HL-60 (cell line): ENCODE measurements around the gene SOAT2.
"Not testable (repeated sequence)": the region's sequence is repeated elsewhere in the genome, so short reads cannot be mapped to it uniquely, and the experiment has no call there.

Experiments
- DNase-seq, 2 experiments: peaks; one replicate each; pipeline ENCODE4 v3.0.0-alpha.2; 2010 to 2020; ENCODE audit warnings: low read depth in 1 of 2, low spot score in 1 of 2
- H3K27ac ChIP-seq: fragments of 250-450 bp; sonication (Bioruptor Pico); replicated peaks from 2 replicates; pipeline ENCODE4 v1.5.1; 2020; ENCODE audit warnings: mild to moderate bottlenecking, moderate library complexity
- H3K27me3 ChIP-seq: fragments of 250-450 bp; sonication (Bioruptor Pico); 2 replicates; pipeline ENCODE4 v1.5.1; 2021; ENCODE audit warnings: mild to moderate bottlenecking, moderate library complexity; ENCODE audit not compliant: insufficient read depth, poor library complexity, severe bottlenecking
- H3K4me3 ChIP-seq: replicated peaks from 2 replicates; pipeline ENCODE4 v1.5.1; 2011; ENCODE audit warnings: mild to moderate bottlenecking, control low read depth, low read length; ENCODE audit not compliant: insufficient read depth
- CTCF ChIP-seq: IDR thresholded peaks from one replicate; pipeline ENCODE4 v1.5.1; 2011; ENCODE audit warnings: low read length, control low read depth, inconsistent platforms; ENCODE audit not compliant: insufficient read depth
- GABPA ChIP-seq: IDR thresholded peaks from 2 replicates; pipeline ENCODE4 v1.6.1; 2012; ENCODE audit warnings: low read depth
- POLR2AphosphoS5 ChIP-seq: IDR thresholded peaks from 2 replicates; pipeline ENCODE4 v1.6.1; 2012; ENCODE audit warnings: low read depth
- REST ChIP-seq: IDR thresholded peaks from 2 replicates; pipeline ENCODE4 v1.6.1; 2012; ENCODE audit warnings: low read depth; ENCODE audit not compliant: insufficient replicate concordance
- SPI1 ChIP-seq: IDR thresholded peaks from 2 replicates; pipeline ENCODE4 v1.6.1; 2012; ENCODE audit warnings: low read depth, mild to moderate bottlenecking, borderline replicate concordance

Gene SOAT2

GRCh38 chr12:53161119-53161911, 58.0 kb downstream of the SOAT2 start:
- H3K27me3 ChIP-seq, result no peaks in the 10 kb centered on the region
- no peak for TF ChIP-seq CTCF
- no peak for TF ChIP-seq SPI1
- TF ChIP-seq REST, result no peak
- no peak for TF ChIP-seq GABPA
- no peak for TF ChIP-seq POLR2AphosphoS5
- DNase-seq, result no peak
- H3K27ac ChIP-seq, result no peak overlapping the region
- H3K4me3 ChIP-seq, result no peak overlapping the region

DNA sequence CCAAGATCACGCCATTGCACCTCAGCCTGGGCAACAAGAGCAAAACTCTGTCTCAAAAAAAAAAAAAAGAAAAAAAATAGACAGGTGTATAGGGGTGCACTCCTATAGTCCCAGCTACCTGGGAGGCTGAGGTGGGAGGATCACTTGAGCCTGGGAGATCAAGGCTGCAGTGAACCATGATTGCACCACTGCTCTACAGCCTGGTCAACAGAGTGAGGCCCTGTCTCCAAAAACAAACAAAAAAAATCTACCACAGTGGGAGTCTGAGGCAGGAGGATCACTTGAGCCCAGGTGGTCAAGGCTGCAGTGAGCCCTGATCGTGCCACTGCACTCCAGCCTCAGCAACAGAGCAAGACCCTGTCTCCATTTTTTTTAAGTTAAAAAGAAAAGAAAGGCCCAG, 59.7 kb downstream of the SOAT2 start:
- not testable (repeated sequence) for DNase-seq, H3K27me3 ChIP-seq, H3K27ac ChIP-seq, H3K4me3 ChIP-seq

DNA sequence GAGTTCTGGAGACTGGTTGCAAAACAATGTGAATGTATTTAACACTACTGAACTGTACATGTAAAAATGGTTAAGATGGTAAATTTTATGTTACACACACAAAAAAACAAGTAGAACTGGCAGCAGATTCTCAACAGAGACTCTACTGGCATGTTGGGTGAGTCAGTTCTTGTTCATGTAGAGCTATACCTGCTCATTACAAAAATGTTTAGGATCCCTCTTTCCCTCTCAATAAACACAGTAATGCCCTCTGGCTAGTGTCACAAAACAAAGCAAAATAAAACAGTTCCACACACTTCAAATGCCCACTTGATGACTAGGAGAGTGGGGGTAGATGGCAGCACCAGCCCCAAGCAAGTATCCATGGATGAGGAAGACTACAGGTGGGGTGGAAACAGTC, 63.6 kb downstream of the SOAT2 start:
- no peak for DNase-seq
- TF ChIP-seq SPI1 (no peak), GABPA (no peak), CTCF (no peak), REST (no peak), POLR2AphosphoS5 (no peak)
- H3K27me3 ChIP-seq, result no peaks in the 10 kb centered on the region

GRCh38 chr12:53169644-53170043, 66.4 kb downstream of the SOAT2 start:
- H3K4me3 ChIP-seq, result no peak overlapping the region
- TF ChIP-seq REST (no peak), SPI1 (no peak), GABPA (no peak), CTCF (no peak), POLR2AphosphoS5 (no peak)
- H3K27ac ChIP-seq, result no peak overlapping the region
- H3K27me3 ChIP-seq, result no peaks in the 10 kb centered on the region
- no peak for DNase-seq

More for the DNA sequence above, 63.6 kb downstream of the SOAT2 start:
- Histone ChIP-seq H3K4me3 (no peak overlapping the region), H3K27ac (no peak overlapping the region)
